CD1c-positive myeloid dendritic cell (primary cell): Measurements from ENCODE around the gene SGIP1.
"Not testable (repeated sequence)": the region's sequence is repeated elsewhere in the genome, so short reads cannot be mapped to it uniquely, and the experiment has no call there.

Experiments
- DNase-seq: peaks from one replicate; pipeline ENCODE4 v3.0.0-alpha.2; 2016; ENCODE audit errors: extremely low spot score

SGIP1 gene

GRCh38 chr1:66768965-66769364 is 235.0 kb downstream of the SGIP1 start:
- DNase-seq = no peak

- DNase-seq = no peak
Observed at GRCh38 chr1:66769512-66770229, 235.7 kb downstream of the SGIP1 start.

- DNase-seq = no peak
Observed at GRCh38 chr1:66770240-66770639, 236.3 kb downstream of the SGIP1 start.

- DNase-seq = no peak
Observed at GRCh38 chr1:66770694-66771093, 236.7 kb downstream of the SGIP1 start.

- no peak for DNase-seq
Observed at GRCh38 chr1:66773227-66773626, 239.3 kb downstream of the SGIP1 start.

GRCh38 chr1:66774438-66774837 is 240.5 kb downstream of the SGIP1 start:
- no peak for DNase-seq

GRCh38 chr1:66775646-66776045 is 241.7 kb downstream of the SGIP1 start:
- no peak for DNase-seq

GRCh38 chr1:66777831-66778230 is 243.9 kb downstream of the SGIP1 start:
- no peak for DNase-seq

GRCh38 chr1:66778266-66778665 is 244.3 kb downstream of the SGIP1 start:
- DNase-seq = no peak

- DNase-seq = no peak
Observed at GRCh38 chr1:66778969-66779368, 245.0 kb downstream of the SGIP1 start.

- no peak for DNase-seq
Observed at GRCh38 chr1:66779475-66780078, 245.6 kb downstream of the SGIP1 start.

- DNase-seq = not testable (repeated sequence)
Observed at GRCh38 chr1:66785800-66786199, 251.8 kb downstream of the SGIP1 start.

GRCh38 chr1:66787641-66788040 is 253.7 kb downstream of the SGIP1 start:
- no peak for DNase-seq

- peak; percentile 14 for DNase-seq
Observed at GRCh38 chr1:66788231-66788939, 254.4 kb downstream of the SGIP1 start.

GRCh38 chr1:66791621-66792610 is 258.0 kb downstream of the SGIP1 start:
- no peak for DNase-seq

- DNase-seq = not testable (repeated sequence)
Observed at GRCh38 chr1:66795839-66796238, 261.9 kb downstream of the SGIP1 start.
